HG03354 (cell line): ENCODE results near the gene TEAD1.

Experiments
- ATAC-seq: cut with Tn5 transposase; IDR thresholded peaks from one replicate; pipeline ENCODE4 v1.9.1; 2021; ENCODE audit warnings: mild to moderate bottlenecking; ENCODE audit not compliant: unreplicated experiment, poor library complexity, severe bottlenecking

TEAD1 gene

DNA sequence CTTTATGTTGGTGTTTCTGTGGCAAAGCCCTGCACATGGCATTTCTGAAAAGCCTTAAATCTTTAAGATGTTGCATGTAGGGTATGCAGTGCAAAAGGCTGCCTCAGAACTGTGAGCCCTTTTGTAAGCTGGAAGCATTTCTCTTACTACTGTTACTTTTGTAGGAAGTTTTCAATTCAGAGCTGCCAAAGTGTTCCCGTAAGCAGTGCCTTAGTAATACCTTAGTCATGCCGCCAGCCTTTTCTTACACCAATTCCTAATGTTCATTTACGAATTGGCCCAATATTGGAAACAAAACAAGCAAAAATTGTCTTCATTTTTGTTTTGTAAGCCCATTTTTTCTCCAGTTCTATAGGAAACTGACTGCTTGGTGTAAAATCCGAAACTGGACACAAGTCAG, 267.4 kb downstream of the TEAD1 start:
- ATAC-seq, result no peak

DNA sequence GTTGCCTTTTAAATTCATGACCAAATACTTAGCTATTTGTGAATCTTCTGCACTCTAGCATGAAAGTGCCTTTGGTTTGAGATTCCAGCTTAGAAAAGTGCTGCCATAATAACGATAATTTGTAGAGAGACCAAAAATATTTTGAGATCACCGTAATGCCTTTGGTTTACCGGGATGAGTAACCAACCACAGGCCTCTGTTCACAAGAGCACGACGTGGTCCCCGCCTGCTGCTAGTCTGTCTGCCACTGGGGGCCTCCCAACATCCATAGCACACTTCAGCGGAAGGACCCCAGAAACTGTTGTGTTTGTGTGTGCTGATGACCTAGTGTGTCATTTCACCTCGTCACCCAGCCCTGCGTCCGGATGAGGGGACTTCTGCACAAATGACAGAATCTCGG, 267.9 kb downstream of the TEAD1 start:
- no peak for ATAC-seq

DNA sequence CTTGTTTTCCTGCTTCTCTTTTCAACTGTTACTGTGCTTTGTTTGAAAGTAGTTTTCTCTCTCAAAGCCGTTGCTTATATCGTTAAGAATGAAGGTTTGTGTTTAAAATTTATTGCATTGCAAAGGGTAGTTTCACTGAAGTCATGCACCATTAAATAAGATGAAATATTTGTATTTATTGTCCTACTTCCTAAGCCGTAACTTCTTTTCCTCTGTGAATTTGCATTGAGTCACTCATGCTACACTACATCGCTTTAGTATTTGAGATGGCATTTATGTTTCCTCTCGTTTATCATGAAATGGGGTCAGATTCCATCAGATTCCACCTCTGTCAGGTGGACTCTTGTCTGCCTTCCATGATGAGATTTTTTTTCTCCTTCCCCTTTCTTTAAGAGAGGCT, 269.1 kb downstream of the TEAD1 start:
- ATAC-seq, result no peak

DNA sequence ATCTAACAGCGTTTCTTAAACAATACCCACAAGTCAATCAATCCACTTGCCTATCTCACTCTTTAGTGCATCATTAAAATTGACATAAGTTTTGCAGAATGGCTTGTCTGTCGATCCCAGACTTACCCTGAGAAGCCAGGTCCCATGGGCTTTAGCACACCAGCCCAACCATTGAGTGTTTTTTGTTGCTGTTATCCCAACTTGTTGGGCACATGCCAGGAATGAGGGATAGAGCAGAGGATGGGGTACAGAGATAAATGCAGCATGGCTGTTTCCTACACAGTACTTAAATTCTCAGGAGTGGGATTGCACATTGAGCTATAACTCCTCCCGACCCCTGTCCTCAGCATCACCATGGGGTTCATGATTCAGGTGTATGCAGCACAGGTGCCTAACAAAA, 270.7 kb downstream of the TEAD1 start:
- no peak for ATAC-seq

DNA sequence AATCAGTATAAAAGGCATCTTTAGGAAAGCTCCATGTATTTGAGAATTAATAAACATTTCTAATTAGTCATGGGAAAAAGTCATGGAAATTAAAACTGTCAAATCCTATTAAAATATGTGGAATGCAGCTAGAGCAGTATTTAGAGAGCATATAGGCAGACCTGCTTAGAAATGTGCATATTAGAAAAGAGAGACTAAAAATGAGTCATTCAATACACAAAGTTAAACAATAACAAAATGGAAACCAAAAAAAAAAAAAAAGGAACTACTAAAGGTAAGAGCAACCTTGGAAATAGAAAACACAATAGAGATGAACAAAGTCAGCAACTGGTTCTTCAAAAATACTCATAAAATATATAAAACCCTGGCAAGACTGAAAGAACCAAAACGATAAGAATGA, 275.2 kb downstream of the TEAD1 start:
- peak; percentile 57 for ATAC-seq

DNA sequence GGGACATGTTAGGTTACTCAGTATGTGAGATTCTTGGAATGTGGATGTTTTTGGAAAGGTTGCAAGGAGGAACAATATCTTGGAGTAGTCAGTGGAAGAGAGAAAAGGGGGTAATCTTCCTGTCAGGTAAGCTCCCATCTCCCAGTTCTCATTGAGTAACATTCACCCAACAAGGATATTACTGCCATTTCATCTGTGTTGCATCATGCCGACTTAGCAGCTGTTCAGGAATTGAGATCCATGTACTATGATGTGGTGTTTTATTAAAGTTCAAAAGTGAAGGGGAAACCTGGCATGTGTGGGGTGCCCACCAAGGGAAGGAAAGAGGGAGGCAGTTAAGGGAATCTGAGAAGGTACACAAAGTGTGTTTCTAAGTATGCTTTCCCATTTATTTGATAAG, 276.4 kb downstream of the TEAD1 start:
- no peak for ATAC-seq

DNA sequence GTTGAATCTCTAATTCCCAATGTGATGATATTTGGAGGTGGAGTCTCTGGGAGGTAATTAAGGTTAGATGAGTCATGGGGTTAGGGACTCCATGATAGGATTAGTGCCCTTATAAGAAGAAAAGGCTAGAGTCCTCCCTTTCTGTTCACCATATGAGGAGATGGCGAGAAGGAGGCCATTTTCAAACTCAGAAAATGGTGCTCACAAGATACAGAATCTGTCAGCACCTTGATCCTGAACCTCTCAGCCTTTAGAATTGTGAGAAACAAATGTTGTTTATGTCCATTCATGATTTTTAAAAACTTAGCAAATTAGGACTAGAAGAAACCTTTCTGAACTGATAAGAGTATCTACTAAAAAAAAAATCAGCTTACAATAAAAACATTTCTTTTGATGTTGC, 277.2 kb downstream of the TEAD1 start:
- ATAC-seq, result no peak

DNA sequence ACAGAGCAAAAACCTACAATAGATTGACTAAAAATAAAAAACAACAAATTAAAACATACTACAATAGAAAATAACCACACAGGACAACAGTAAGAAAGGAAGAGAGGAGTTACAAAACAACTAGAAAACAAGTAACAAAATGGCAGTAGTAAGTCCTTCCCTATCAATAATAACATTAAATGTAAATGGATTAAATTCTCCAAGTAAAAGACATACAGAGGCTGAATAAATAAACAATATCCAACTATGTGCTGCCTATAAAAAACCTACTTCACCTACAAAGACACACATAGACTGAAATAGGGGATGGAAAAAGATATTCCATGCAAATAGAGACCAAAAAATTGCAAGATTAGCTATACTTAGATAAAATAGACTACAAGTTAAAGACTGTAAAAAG, 277.9 kb downstream of the TEAD1 start:
- ATAC-seq, result no peak

DNA sequence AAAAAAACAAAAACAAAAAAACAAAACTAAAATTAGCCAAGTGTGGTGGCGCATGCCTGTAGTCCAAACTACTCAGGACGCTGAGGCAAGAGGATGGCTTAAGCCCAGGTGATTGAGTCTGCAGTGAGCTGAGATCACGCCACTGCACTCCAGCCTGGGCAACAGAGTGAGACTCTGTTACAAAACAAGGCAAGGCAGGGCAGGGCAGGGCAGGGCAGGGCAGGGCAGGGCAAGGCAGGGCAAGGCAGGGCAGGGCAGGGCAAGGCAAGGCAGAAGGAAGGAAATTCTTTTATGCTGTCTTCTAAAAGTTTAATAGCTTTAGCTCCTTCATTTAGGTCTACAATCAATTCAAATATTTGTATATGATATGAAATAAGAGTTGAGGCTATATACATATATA, 284.8 kb downstream of the TEAD1 start:
- ATAC-seq, result no peak

DNA sequence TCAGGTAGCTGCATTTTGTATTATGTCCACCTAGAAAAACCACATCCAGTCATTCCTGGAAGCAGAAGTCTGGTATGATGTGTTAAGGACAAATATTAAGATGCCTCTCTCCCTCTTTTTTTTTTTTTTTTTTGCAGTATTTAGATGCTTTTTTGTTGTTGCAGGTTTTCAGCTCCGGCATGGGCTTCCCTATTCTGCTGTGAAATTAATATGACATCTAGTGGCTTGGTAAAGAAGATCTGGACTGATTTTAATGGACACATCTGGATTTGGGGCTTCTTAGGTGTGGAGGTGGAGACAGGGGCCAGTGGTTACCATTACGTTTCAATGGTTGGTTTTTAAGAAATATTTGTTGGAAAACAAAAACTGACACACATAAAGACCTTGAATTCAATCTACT, 287.4 kb downstream of the TEAD1 start:
- no peak for ATAC-seq

DNA sequence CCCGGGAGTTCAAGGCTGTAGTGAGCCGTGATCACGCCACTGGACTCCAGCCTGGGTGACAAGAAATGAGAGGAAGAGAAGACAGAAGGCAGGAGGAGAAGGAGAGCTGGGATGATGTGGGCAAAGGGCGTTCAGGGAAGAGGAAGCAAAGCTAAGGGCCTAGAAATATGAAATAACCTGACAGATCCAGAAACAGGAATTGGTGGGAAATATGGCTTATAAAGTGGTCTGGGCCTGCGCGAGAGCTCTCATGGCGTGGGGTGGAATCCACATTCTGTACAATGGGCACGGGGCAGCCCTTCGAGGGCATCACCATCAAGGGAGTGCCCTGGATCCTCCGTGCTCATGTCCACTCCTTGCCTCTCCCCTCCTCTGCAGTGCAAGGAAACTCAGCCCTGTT, 288.1 kb downstream of the TEAD1 start:
- ATAC-seq, result no peak

DNA sequence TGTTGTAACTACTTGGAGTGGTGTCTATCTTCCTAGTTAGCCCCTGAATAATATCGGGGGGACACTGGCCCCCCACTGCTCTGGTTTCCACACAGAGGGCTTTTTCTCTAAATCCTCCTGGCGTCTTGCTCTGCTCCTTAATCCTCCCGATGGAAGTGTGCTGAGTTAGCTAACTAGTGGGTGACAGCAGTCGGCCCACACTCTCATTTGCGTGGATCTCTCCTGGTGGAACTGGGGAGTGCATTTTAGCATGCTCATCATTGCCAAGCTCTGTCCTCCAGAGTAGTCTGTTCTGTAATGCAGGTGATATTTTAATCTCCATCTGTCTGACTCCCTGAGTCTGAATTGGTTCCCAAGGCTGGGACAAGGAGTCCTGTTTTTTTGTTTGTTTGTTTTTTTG, 288.8 kb downstream of the TEAD1 start:
- no peak for ATAC-seq

DNA sequence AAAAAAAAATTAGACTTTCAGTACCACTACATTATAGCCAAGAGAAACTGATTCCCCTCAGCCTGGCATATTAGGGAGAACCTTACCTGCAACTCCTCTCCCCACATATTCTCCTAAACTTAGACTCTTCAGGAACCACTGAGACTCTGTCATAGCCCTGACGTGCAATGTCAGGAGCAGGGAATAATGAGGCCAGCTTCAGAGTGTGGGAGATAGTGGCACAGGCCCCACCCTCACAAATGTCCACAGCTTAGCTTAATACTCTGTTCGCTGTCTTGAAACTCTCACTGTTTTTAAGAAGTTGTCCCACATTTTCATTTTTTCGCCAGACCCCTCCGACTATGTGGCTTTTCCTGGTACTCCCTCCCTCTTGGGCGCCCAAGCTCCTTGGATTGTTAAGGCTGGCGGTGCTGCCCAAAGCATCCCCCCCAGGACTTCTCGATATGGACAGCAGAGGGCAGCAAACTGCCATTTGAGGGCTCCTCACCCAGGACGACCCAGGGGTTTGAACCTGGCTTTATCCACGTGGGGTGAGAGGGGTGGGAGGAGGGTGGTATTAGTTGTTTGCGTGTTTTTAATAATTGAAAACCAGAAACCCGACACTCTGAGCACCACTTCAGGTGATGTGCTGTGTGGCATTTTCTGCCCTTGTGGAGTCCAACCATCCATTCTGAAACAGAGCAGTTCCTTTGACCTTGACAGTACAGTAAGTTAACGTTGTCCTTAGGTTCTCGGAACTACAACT, 289.7 kb downstream of the TEAD1 start:
- ATAC-seq, result peak; percentile 87

DNA sequence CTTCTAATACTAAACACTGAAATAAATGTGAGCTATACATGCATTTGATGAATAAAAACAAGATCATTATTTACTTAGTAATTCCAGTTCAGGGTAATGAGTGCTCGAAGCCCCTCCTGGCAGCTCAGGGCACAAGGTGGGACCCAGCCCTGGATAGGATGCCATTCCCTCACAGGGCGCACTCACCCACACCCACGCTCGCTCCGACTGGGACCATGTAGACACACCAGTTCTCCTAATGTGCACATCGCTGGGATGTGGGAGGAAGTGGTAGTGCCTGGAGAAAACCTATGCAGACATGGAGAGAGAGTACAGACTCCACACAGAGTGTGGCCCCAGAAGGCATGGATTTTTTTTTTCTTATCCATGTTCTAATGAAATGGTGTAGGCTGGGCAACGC, 290.4 kb downstream of the TEAD1 start:
- no peak for ATAC-seq

DNA sequence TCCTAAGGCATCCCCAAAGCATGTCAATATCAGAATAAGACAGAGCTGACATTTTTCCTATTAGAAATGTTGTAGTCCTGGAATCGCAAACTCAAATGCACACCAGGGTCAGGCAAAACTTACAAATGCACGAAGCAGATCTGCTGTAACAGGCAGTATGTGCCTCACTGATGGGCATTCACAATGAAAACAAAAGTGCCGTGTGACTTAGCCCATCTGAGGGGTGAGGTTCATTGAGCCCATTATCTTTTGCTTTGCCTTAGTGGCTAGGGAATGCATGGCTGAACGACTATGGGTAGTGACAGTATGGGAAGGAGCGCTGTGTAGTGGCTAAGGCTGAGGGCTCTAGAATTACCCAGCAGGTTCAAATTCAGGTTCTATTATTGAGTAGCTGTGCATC, 291.8 kb downstream of the TEAD1 start:
- no peak for ATAC-seq

DNA sequence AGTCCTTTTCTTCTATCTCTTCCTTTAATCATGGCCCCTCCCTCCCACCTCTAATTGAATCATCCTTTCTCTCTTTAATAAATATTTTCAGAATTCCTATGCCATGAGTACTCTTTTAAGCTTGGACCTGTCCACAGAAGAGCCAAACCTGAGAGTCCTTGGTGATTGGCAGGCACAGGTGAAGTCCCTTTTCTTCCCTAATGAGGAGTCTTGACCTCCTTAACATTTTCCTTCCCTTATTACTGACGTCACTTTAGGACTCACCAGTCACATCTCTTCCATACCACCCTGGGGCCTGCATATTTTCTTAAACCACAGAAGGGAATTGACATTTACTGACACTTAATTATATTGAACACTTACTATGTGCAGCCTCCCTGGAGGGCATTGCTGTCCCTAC, 293.9 kb downstream of the TEAD1 start:
- ATAC-seq, result no peak

DNA sequence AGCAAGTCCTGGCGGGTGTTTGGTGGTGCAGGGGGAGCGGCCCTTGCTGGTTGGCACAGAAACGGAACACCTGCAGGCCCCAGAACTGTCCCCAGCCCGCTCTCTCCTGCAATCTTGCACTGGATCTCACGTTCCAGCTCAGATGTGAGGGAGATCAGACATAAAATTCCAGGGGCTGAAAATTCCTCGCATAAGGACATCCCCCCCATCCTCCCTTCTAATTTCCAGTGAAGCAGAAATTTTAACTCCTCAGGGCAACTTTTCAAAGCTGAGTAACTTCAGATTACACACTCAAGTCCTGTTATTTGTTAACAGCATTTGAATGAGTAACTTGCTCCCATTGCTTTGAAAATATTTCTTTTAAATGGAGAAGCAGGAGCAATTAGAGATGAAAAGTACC, 294.6 kb downstream of the TEAD1 start:
- no peak for ATAC-seq

DNA sequence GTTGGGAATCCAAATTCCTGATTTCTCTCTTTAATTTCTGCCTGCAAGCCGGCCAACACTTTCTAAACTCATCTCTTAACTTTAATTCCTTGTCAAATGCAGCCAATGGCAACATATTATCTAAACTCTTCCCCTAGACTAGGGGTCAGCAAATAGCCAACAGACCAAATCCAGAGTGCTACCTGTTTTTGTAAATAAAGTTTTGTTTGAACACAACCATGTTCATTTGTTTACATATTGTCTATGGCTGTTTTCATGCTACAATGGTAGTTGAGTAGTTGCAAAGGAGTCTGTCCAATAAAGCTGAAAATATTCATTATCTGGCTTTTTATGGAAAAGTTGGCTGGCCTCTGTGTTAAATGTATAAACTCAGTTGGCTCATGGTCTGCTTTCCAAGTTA, 297.7 kb downstream of the TEAD1 start:
- no peak for ATAC-seq

DNA sequence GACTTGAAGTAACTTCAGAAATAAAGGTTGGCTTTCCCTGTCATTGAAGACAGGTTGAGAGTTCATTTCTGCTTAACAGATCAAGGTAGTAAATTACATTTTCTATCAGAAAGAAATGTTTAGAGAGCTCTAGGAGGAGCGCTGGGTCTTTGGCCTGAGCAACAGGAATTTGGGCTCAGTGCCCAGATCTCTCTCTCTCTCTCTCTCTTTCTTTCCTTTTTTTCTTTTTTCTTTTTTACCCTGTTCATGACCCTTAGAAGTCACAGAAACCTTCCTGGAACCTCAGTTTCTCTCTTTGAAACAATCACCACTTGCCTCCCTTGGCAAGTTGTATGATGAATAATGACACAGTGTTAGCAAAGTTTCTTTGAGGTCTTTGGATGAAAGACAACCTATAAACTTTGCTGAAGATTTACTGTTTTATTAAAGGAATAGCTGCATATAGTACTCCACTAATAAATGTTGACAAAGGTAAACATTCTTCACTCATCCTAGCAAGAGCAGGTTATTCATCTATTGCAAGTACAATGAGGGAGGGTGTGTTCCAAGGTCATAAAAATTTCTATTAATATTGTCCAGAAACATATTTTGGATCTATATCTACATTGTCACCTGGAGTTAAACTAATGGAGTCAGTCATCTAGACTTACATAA, 299.4 kb downstream of the TEAD1 start:
- no peak for ATAC-seq

DNA sequence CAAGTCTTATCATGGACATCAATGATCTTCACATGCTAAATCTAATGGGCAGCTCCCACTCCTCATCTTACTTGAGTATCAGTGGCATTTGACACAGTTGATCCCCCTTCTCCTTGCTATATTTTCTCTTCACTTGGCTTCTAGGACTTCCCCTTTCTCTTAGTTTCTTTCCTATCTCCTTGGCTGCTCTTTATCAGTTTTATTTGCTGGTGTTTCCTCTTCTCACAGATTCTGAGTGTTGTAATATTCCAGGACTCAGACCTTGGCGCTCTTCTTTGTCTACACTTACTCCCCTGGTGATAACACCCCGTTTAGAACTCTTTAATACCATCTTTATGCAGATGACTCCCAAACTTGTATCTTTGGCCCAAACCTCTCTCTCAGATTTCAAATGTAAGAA, 301.0 kb downstream of the TEAD1 start:
- ATAC-seq, result no peak

DNA sequence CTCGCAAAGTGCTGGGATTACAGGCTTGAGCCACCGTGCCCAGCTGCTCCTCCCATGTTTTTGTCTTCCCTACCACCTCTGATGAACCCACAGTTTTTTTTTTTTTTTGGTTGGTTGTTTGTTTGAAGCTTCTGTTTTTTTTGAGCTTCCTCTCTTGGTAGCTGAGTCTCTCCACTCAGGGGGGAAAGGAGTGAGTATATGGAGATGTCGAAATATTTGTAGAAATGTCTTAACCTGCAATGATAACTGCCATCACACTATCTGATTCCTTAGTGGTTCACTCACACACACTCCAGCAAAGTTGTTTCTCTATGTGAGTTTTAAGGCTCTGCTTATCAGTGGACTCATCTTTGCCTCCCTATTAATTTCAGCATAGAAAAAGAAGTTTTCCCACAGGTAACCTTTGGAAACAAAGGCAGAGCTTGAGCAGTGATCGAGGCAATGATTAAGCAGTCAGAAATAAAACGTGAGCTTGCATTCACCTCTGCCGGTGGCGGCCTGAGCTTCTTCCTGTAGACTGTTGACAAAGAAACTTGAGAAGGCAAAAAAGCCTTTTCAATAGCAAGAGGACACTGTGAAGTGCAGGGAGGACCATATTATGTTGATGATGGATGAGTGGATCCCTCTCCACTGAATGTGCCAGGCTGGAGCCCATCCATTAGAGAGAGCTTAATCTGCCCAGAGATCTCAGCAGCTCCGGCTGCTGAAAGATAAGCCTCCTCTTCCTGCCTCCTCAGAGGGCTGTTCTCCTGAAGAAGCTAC, 305.9 kb downstream of the TEAD1 start:
- no peak for ATAC-seq
